ENCODE data around the gene C2CD3.

DNA sequence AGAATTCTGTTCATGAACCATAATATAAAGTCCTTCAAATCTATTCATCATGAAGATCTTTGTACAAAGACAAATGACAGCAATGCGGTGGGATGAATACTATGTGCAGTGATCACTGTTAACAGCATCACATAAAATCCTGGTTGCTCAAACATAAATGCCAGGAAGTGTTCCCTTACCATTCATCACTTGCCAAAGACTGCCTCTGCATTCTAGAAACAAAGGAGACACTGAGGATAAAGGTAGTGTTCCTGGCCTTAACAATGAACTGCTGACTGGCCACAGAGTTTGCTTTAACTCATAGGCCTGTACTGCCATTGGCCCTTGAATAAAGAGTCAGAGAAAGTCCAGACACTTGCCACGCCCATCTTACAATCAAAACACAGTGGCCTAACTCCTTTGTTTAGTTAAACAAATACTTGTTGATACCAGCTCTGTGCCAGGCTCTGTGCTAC, 29.5 kb downstream of the C2CD3 start:
- no peak for TF ChIP-seq POLR2AphosphoS5 (IDR thresholded peaks at IDR 0.05)
- TF ChIP-seq, protein P1, sequence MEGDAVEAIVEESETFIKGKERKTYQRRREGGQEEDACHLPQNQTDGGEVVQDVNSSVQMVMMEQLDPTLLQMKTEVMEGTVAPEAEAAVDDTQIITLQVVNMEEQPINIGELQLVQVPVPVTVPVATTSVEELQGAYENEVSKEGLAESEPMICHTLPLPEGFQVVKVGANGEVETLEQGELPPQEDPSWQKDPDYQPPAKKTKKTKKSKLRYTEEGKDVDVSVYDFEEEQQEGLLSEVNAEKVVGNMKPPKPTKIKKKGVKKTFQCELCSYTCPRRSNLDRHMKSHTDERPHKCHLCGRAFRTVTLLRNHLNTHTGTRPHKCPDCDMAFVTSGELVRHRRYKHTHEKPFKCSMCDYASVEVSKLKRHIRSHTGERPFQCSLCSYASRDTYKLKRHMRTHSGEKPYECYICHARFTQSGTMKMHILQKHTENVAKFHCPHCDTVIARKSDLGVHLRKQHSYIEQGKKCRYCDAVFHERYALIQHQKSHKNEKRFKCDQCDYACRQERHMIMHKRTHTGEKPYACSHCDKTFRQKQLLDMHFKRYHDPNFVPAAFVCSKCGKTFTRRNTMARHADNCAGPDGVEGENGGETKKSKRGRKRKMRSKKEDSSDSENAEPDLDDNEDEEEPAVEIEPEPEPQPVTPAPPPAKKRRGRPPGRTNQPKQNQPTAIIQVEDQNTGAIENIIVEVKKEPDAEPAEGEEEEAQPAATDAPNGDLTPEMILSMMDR (IDR thresholded peaks at IDR 0.05): no peak

All from upper lobe of left lung (tissue), 4 donors.